ENCODE measurements around the gene SMARCB1. TPM values are rescaled to one million over a fixed set of nuclear protein-coding genes. Genes with fewer than 3 reads are reported as not detected.

Gene SMARCB1
- total and polyA plus RNA-seq, 2 of the 4 experiments (the other 2 are of a cell fraction) = 110 to 159 TPM

GRCh38 chr22:23754980-23755636, 31.7 kb upstream of the SMARCB1 start:
- Histone ChIP-seq H3K4me1 (ENCODE audit: control insufficient read depth, insufficient read depth, low read length) (no peaks in the 10 kb centered on the region; the same call in 1 of the 2 replicates), H2AFZ (replicated peaks; ENCODE audit: low read length, poor library complexity) (peak overlapping the region; percentile 13), H3K18ac (ENCODE audit: low read depth, low read length) (no peak overlapping the region), H3K4me3 (ENCODE audit: insufficient read depth, low read depth, low read length) (no peak overlapping the region), H4K5ac (ENCODE audit: low read depth, low read length) (no peak overlapping the region), H3K79me1 (ENCODE audit: low read depth in 1 of 2, low read length in 2 of 2) (peaks cover 6% of the 10 kb centered on the region in 2 experiments; a peak in 3 of 4 replicates), H3K9me3 (ENCODE audit: control insufficient read depth, insufficient read depth, low read length) (no peaks in the 10 kb centered on the region), H4K91ac (ENCODE audit: insufficient read depth, low read depth, low read length) (no peak overlapping the region), H3K9ac (ENCODE audit: low read depth, low read length) (no peak overlapping the region), H2AK9ac (replicated peaks; ENCODE audit: low read depth, low read length, poor library complexity) (no peak overlapping the region), H4K20me1 (ENCODE audit: insufficient read depth, low read length) (no peaks in the 10 kb centered on the region), H2BK15ac (ENCODE audit: low read depth, low read length) (no peak overlapping the region), H2BK20ac (ENCODE audit: low read depth, low read length) (no peak overlapping the region), H2BK120ac (ENCODE audit: low read depth, low read length) (no peak overlapping the region), H4K8ac (ENCODE audit: low read depth in 2 of 2, low read length in 2 of 2) (no peak overlapping the region), H3K56ac (ENCODE audit: extremely low read depth, insufficient read depth, low read length) (no peak overlapping the region), H3K23ac (ENCODE audit: low read depth, low read length) (no peak overlapping the region), H3K9me1 (ENCODE audit: insufficient read depth, low read length) (no peaks in the 10 kb centered on the region), H3K4ac (ENCODE audit: low read depth, low read length) (no peak overlapping the region), H2BK5ac (ENCODE audit: low read depth, low read length, poor library complexity, severe bottlenecking) (no peak overlapping the region), H3K36me3 (ENCODE audit: control insufficient read depth, insufficient read depth, low read length) (no peaks in the 10 kb centered on the region), H3K27ac (ENCODE audit: insufficient read depth, low read length) (no peak overlapping the region), H3K27me3 (ENCODE audit: control insufficient read depth, insufficient read depth, low read length) (0 out of 2 replicates have a peak, but pooled peaks cover 1% of the 10 kb centered on the region), H3K4me2 (ENCODE audit: low read depth, low read length) (no peak overlapping the region), H3K14ac (replicated peaks; ENCODE audit: low read depth, low read length) (no peak overlapping the region), H2AK5ac (ENCODE audit: low read depth, low read length) (no peak overlapping the region)
- DNase-seq (no peak), ATAC-seq (ENCODE audit: low read depth) (no peak)
- dilution Hi-C loops (cut with HindIII; ENCODE audit: low sequenced_read_pairs, unreplicated experiment) = no loop called here
- WGBS, 2 experiments (ENCODE audit: extremely low coverage in 2 of 2, insufficient read length in 1 of 2) = no CpG with 5 or more reads among the region's 6 CpGs
- ChIA-PET POLR2A (ENCODE audit: unreplicated experiment) (no interaction called here), CTCF (interaction anchor here (0.7 kb wide), 1 partner anchor 1916 kb away, joined by 3 read pairs; no protein-coding TSS in a partner anchor)
- intact Hi-C loops (cut with micrococcal nuclease) = no loop called here
- TF ChIP-seq ELK1 (IDR thresholded peaks at IDR 0.05; ENCODE audit: borderline replicate concordance, low read depth, low read length) (no peak), FOS (IDR thresholded peaks at IDR 0.05; ENCODE audit: low read depth, low read length) (no peak), SMC3 (IDR thresholded peaks at IDR 0.05; ENCODE audit: low read depth, low read length) (no peak), MXI1 (IDR thresholded peaks at IDR 0.05; ENCODE audit: borderline replicate concordance, low read depth, low read length) (no peak), RFX5 (IDR thresholded peaks at IDR 0.05; ENCODE audit: low read depth, low read length) (no peak), MAFK (IDR thresholded peaks at IDR 0.05; ENCODE audit: low read depth, low read length) (no peak), NFE2L2 (IDR thresholded peaks at IDR 0.05; ENCODE audit: low read depth, low read length) (no peak), MAZ (IDR thresholded peaks at IDR 0.05; ENCODE audit: borderline replicate concordance, low read depth, low read length) (no peak), BHLHE40 (IDR thresholded peaks at IDR 0.05; ENCODE audit: low read depth, low read length) (no peak)
- BruUV-seq (replicated peaks) = no TSS peak
- in situ Hi-C loops (cut with MboI; ENCODE audit: low sequenced_read_pairs) = no loop called here
